Loucy (cell line): Measurements from ENCODE around the gene PGR.

Experiments used
- H2AFZ ChIP-seq: fragments of 200-600 bp; sonication (generic); 2 replicates; pipeline ENCODE4 v1.6.0; 2016; ENCODE audit warnings: antibody characterized with exemption, mild to moderate bottlenecking, low read length, moderate library complexity
- H3F3A ChIP-seq: fragments of 200-600 bp; 2 replicates; pipeline ENCODE4 v1.6.0; 2016; ENCODE audit warnings: antibody characterized with exemption, low read depth, mild to moderate bottlenecking
- H3K27me3 ChIP-seq: fragments of 200-600 bp; sonication (generic); 2 replicates; pipeline ENCODE4 v1.6.1; 2014; ENCODE audit warnings: low read length, mild to moderate bottlenecking; ENCODE audit not compliant: insufficient read depth, poor library complexity, severe bottlenecking
- H3K36me3 ChIP-seq: fragments of 200-600 bp; sonication (generic); 2 replicates; pipeline ENCODE4 v1.6.1; 2016; ENCODE audit warnings: low read length; ENCODE audit not compliant: insufficient read depth
- H3K4me1 ChIP-seq: fragments of 200-600 bp; sonication (generic); 2 replicates; pipeline ENCODE4 v1.5.1; 2014; ENCODE audit warnings: low read length, mild to moderate bottlenecking; ENCODE audit not compliant: insufficient read depth, poor library complexity, severe bottlenecking
- H3K4me2 ChIP-seq: fragments of 200-600 bp; sonication (generic); 2 replicates; pipeline ENCODE4 v1.6.0; 2014; ENCODE audit warnings: antibody characterized with exemption, low read length, low read depth, mild to moderate bottlenecking; ENCODE audit not compliant: poor library complexity, severe bottlenecking
- H3K4me3 ChIP-seq: fragments of 200-600 bp; sonication (generic); 2 replicates; pipeline ENCODE4 v1.5.1; 2014; ENCODE audit warnings: low read length, mild to moderate bottlenecking, mixed read lengths; ENCODE audit not compliant: poor library complexity, severe bottlenecking
- H3K79me2 ChIP-seq: fragments of 200-600 bp; sonication (generic); 2 replicates; pipeline ENCODE4 v1.6.1; 2014; ENCODE audit warnings: low read length; ENCODE audit not compliant: insufficient read depth
- H3K9ac ChIP-seq: fragments of 200-600 bp; sonication (generic); 2 replicates; pipeline ENCODE4 v1.6.0; 2014; ENCODE audit warnings: mild to moderate bottlenecking, low read depth, low read length, moderate library complexity; ENCODE audit not compliant: poor library complexity, severe bottlenecking
- H3K9me2 ChIP-seq: fragments of 200-600 bp; sonication (generic); replicated peaks from 2 replicates; pipeline ENCODE4 v1.6.1; 2016; ENCODE audit warnings: low read depth, low read length, mixed read lengths
- H3K9me3 ChIP-seq: fragments of 200-600 bp; sonication (generic); 2 replicates; pipeline ENCODE4 v1.6.1; 2014; ENCODE audit warnings: mild to moderate bottlenecking, antibody characterized with exemption, low read length, low read depth; ENCODE audit not compliant: insufficient read depth
- H4K20me1 ChIP-seq: fragments of 200-600 bp; sonication (generic); 2 replicates; pipeline ENCODE4 v1.6.0; 2014; ENCODE audit warnings: antibody characterized with exemption, low read length, mild to moderate bottlenecking; ENCODE audit not compliant: insufficient read depth, poor library complexity, severe bottlenecking
- CTCF ChIP-seq: fragments of 200-600 bp; sonication (generic); conservative IDR thresholded peaks from 2 replicates; pipeline ENCODE4 v1.5.1; 2014; ENCODE audit warnings: mild to moderate bottlenecking, antibody characterized with exemption, low read length
- EZH2phosphoT487 ChIP-seq: fragments of 200-600 bp; IDR thresholded peaks from 2 replicates; pipeline ENCODE4 v1.6.1; 2018; ENCODE audit warnings: antibody characterized with exemption, mild to moderate bottlenecking, moderate library complexity, borderline replicate concordance

The PGR gene

GRCh38 chr11:101127197-101127698, 2.4 kb downstream of the PGR start:
- Histone ChIP-seq H3K36me3 (no peaks in the 10 kb centered on the region), H4K20me1 (no peaks in the 10 kb centered on the region), H3K4me1 (no peaks in the 10 kb centered on the region), H3K9me3 (no peaks in the 10 kb centered on the region), H3K27me3 (no peaks in the 10 kb centered on the region), H3K9ac (no peak overlapping the region), H3K79me2 (no peaks in the 10 kb centered on the region), H3F3A (no peaks in the 10 kb centered on the region), H3K4me3 (no peak overlapping the region), H3K4me2 (no peak overlapping the region), H3K9me2 (no peaks in the 10 kb centered on the region), H2AFZ (no peak overlapping the region)
- TF ChIP-seq CTCF (no peak), EZH2phosphoT487 (no peak)

GRCh38 chr11:101126551-101127196, 2.9 kb downstream of the PGR start:
- Histone ChIP-seq H3K36me3 (no peaks in the 10 kb centered on the region), H3K4me1 (no peaks in the 10 kb centered on the region), H3K4me2 (no peak overlapping the region), H3K9me3 (no peaks in the 10 kb centered on the region), H3K79me2 (no peaks in the 10 kb centered on the region), H3F3A (no peaks in the 10 kb centered on the region), H3K27me3 (no peaks in the 10 kb centered on the region), H3K4me3 (no peak overlapping the region), H3K9me2 (no peaks in the 10 kb centered on the region), H2AFZ (no peak overlapping the region), H4K20me1 (no peaks in the 10 kb centered on the region), H3K9ac (no peak overlapping the region)
- no peak for TF ChIP-seq EZH2phosphoT487
- no peak for TF ChIP-seq CTCF

- no peak overlapping the region for H2AFZ ChIP-seq
- no peaks in the 10 kb centered on the region for H3K79me2 ChIP-seq
- H3K4me2 ChIP-seq: no peak overlapping the region
- TF ChIP-seq EZH2phosphoT487 (no peak), CTCF (no peak)
- H3K4me3 ChIP-seq: no peak overlapping the region
- no peaks in the 10 kb centered on the region for H3K9me2 ChIP-seq
- no peaks in the 10 kb centered on the region for H3K4me1 ChIP-seq
- H3K9me3 ChIP-seq: no peaks in the 10 kb centered on the region
- H3K36me3 ChIP-seq: no peaks in the 10 kb centered on the region
- H4K20me1 ChIP-seq: no peaks in the 10 kb centered on the region
- H3F3A ChIP-seq: no peaks in the 10 kb centered on the region
- H3K27me3 ChIP-seq: no peaks in the 10 kb centered on the region
- H3K9ac ChIP-seq: no peak overlapping the region
These were observed 13.9 kb downstream of the PGR start for GRCh38 chr11:101115671-101116160.
